ENCODE data around the gene CEP192. TPM values are rescaled to one million over a fixed set of nuclear protein-coding genes. Genes with fewer than 3 reads are reported as not detected.
A peak's percentile ranks its signal among the peaks of the same experiment; 100 is the strongest.

The CEP192 gene, protein sequence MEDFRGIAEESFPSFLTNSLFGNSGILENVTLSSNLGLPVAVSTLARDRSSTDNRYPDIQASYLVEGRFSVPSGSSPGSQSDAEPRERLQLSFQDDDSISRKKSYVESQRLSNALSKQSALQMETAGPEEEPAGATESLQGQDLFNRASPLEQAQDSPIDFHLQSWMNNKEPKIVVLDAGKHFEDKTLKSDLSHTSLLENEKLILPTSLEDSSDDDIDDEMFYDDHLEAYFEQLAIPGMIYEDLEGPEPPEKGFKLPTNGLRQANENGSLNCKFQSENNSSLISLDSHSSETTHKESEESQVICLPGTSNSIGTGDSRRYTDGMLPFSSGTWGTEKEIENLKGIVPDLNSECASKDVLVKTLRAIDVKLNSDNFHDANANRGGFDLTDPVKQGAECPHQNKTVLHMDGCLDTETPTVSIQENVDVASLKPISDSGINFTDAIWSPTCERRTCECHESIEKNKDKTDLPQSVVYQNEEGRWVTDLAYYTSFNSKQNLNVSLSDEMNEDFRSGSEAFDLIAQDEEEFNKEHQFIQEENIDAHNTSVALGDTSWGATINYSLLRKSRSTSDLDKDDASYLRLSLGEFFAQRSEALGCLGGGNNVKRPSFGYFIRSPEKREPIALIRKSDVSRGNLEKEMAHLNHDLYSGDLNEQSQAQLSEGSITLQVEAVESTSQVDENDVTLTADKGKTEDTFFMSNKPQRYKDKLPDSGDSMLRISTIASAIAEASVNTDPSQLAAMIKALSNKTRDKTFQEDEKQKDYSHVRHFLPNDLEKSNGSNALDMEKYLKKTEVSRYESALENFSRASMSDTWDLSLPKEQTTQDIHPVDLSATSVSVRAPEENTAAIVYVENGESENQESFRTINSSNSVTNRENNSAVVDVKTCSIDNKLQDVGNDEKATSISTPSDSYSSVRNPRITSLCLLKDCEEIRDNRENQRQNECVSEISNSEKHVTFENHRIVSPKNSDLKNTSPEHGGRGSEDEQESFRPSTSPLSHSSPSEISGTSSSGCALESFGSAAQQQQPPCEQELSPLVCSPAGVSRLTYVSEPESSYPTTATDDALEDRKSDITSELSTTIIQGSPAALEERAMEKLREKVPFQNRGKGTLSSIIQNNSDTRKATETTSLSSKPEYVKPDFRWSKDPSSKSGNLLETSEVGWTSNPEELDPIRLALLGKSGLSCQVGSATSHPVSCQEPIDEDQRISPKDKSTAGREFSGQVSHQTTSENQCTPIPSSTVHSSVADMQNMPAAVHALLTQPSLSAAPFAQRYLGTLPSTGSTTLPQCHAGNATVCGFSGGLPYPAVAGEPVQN (N-terminal part only)
- 10 to 100 TPM; 24.7 to 27.6 TPM for total RNA-seq
- long read RNA-seq, partial matches to known transcripts, result 2 of 4 reads
- long read RNA-seq, other reads (novel, unspliced or antisense), result 2 of 4 reads

DNA sequence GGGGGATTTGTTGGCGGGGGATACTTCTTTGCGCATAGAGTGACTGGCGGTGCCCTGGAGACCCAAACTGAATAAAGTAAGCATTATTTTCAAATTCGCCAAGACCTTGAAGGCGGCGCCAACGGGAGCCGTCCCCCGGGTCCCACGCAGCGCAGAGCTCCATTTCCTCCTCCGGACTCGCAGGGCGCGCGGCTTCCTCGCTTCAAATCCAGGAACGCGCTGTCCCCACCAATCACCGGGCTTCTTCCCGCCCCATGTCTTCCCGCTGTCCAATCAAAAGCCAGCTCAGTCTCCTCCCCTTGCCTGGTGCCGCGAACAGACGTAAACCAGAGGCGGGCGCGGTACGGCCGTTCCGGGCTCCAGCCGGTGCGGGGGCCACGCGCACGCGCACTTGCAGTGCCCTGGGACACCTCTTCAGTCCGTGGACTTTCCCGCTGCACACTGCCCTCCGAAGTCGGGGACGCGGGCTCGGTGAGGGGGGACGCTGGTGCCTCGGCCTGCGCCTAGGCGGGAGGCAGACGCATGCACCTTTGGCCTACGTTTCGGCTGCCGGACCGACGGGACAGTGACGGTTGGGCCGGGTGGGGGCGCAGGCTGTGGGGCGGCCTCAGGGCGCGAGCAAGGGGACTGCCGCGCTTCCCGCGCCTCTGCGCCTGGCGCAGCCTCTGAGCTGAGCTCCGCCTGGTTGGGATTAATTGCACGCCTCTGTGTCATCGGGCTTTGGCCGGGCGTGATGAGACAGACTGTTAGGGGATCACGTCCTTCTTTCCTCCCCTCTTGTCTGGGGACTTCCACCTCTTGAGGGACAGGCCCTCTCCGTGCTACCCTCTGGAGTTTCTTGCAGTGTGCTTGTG, at the start of gene CEP192:
Gene CEP192 (plus strand): TSS at position 396 of the 854 bp plus-strand sequence. CDS start 8,063 bp downstream, outside the sequence.
- DNase-seq, result peak; percentile 96 to 98
- intact Hi-C loops (cut with DNase I, micrococcal nuclease), result no loop called here
- peak; percentile 93 for ATAC-seq

DNA sequence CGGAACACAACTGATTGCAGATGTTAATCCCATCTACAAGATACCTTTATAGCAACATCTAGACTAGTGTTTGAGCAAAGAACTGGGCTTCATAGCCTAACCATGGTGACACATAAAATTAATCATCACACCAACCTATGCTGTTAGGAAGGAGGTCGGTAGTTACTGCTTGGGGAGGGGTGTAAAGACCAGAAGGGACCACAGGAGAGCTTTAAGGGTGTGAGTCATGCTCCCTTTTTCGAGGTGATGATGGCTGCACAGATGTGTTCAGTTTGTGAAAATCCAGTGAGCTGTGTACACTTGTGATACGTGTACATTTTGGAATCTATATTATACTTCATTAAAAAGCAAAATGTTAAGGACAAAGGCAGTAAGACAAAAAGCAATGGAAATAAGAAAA, 47.9 kb upstream of the CEP192 start:
- no peak for DNase-seq
- ATAC-seq, result no peak
- intact Hi-C loops (cut with DNase I, micrococcal nuclease), result no loop called here

DNA sequence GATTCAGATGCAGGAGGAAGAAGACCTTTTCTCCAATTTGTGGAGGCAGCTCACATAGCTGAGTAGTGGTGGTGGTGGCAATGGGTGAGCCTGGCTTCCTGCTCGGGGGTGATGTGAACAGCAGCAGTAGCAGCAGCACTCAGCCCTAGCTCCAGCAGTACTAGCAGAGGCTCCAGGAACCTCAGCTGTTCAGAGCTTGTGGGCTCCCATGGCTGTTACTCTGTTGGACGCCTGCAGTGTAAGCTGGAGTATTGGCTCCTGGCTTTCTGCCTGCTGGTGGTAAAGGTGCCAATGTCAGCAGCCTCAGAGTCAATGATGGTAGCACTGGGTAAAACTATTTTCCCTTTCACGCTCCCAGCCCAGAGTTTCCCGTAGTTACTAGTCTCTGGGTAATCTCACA, 46.5 kb upstream of the CEP192 start:
- DNase-seq (peak; percentile 37 to 49), ATAC-seq (no peak)
- intact Hi-C loops (cut with DNase I, micrococcal nuclease), result no loop called here

DNA sequence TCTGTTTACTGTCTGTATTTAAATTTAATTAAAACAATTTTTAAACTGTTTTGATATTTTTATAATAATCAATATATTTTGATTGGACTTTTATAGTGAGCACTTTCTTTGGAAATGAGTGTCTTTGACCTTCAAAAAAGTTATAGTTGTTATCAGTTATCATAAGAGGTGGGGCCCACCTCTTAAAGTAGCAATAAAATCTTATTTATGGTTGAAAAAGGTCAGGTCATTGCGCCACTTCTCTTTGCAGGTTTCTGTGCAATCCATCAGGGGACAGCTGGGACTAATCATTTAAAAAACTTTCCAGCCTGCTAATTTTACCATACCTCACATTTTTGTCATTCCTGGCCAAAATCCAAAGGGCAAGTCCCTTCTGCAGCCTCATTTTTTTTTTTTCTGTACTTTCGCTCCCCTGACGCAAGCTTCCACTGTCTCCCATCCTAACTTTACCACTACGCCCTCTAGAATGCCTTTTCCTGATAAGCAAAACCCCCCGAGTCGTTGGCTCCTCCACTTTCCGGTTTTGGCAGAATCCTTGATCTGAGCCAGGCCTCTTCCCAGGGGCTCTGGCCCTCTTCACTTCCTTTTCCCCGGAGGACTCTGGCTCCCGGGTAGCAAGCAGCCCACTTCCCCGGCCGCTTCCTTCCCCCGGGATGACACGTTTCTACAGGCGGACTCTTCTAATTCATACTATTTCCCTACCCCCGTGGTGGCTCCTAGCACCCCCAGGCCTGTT, 44.4 kb upstream of the CEP192 start:
- ATAC-seq (peak; percentile 2), DNase-seq (peak in 1 of 2 donors; percentile 49)

DNA sequence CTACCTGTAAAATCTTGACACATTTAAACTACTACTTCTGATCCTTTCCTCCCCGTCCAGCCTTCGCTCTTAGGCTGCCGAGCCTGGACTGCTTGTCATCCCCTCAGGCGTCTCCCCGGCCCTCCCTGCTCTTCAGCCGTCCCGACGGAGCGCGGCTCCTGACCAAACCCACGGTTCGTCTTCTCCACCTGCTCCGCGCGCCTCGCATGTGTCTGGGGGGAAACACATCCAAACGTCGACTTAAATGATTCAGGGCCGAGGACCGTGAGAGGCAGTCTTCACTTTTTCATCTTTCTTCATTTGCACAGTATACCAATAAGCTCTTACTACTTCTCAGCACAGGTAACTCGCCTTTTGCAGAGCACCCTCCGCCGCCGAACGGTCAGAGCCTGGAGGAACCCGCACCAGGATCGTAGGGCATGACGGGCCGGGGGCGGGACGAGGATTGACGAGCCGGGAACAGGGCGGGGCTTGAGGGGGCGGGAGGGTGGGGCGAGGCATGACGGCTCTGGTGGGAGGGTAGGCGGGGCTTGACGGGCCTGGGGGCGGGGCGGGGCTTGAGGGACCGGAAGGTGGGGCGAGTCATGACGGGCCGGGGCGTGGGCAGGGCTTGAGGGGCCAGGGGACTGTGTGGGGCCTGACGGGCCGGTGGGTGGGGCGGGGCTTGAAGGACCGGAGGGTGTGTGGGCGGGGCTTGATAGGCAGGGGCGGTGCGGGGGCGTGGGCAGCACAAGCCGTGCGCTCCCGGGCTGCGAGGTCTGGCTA, 43.7 kb upstream of the CEP192 start, which contains the start of gene SEH1L:
Gene SEH1L (plus strand): TSS at position 727 of the 765 bp plus-strand sequence. CDS start 111 bp downstream, outside the sequence.
- peak; percentile 91 for ATAC-seq
- intact Hi-C loops (cut with DNase I, micrococcal nuclease), result no loop called here
- peak; percentile 99 to 100 for DNase-seq

More for the DNA sequence above, 44.4 kb upstream of the CEP192 start:
- intact Hi-C loops (cut with DNase I, micrococcal nuclease), result no loop called here

DNA sequence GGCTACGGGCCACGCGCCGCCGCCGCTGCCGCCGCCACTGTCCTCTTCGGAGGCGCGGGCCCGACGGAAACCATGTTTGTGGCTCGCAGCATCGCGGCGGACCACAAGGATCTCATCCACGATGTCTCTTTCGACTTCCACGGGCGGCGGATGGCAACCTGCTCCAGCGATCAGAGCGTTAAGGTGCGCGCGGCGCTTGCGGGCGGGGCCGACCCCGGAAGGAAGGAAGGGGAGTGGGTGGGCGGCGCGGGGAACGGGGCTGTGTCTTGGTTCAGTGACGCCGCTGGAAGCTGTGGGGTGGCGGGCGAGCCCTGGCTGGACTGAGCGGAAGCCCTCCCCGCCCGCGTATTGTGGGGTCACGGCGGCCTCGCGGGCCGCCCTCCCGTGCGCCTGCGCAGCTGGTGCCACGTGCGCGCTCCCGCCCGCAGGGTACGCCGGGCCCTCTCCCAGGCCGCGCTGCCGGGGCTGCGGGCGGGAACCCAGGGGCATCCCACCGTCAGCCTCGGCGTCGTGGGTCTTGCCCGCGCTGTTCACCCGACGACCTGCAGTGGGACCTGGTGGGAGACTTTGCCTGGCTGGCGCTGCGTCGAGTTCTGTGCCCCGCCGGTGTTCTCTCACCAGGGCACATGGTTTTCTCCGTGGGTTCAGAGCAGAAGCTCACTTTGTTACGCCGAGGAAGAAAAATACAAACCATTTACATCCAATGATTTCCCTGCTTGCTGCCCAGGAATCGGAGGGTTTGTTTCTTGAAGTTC, 42.9 kb upstream of the CEP192 start:
- intact Hi-C loops (cut with DNase I, micrococcal nuclease), result no loop called here
- ATAC-seq (peak; percentile 66), DNase-seq (peak; percentile 96)

DNA sequence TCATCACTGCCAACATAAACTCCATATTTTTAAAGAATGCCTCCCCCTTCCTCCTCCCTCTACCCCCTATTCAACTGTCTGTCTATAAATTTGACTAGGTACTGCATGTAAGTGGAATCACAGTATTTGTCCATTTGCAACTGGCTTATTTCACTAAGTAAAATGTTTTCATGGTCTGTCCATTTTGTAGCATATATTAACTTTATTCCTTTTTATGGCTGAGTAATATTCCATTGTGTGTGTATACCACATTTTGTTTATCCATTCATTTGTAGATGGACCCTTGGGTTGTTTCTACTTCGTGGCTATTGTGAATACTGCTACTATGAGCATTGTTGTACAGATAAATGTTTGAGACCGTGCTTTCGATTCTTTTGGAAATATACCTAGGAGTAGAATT, 32.7 kb upstream of the CEP192 start:
- intact Hi-C loops (cut with DNase I, micrococcal nuclease), result no loop called here
- no peak for ATAC-seq
- no peak for DNase-seq

DNA sequence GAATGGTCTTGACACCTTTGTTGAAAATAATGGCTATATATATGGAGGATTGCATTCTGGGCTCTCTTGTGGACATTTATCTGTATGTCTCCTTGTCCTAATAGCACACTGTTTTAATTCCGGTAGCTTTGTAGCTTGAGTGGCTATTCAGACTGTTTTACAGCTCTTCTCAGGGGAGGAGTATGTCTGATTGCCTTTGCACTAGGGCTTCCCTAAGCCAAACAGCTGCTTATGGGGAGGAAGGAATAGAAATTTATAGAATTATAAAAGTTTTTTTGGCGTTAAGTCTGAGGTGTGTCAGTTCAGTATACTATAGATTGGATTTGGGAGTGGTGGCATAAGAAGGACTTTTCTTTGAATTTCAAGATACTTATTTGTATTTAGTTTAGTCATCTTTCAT, 30.8 kb upstream of the CEP192 start:
- peak; percentile 90 for ATAC-seq
- no peak for DNase-seq
- intact Hi-C loops (cut with DNase I, micrococcal nuclease), result no loop called here

DNA sequence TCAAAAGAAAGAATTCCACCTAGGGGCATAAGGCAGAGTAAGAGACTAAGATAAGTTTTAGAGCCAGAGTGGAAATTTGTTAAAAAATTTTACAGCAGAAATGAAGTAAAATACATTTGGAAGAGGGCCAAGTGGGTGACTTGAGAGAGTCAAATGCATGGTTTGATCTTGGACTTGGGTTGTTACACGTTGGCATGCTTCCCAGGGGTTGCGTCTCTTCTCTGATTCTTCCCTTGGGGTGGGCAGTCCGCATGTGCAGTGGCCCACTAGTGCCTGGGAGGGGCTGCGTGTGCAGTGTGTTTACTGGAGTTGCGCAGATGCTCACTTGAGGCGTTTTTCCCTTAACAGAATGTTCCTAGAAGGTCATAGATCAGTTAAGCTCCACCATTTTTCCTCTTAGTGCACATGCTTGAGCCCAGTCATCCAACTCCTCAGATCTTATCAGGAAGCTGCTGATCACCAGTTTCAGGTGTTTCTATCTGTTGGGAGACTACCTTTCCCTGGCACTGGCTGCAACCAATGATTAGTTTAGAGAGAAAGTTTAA, 30.2 kb upstream of the CEP192 start:
- peak; percentile 68 to 75 for DNase-seq
- peak; percentile 83 for ATAC-seq
- intact Hi-C loops (cut with DNase I, micrococcal nuclease), result no loop called here

DNA sequence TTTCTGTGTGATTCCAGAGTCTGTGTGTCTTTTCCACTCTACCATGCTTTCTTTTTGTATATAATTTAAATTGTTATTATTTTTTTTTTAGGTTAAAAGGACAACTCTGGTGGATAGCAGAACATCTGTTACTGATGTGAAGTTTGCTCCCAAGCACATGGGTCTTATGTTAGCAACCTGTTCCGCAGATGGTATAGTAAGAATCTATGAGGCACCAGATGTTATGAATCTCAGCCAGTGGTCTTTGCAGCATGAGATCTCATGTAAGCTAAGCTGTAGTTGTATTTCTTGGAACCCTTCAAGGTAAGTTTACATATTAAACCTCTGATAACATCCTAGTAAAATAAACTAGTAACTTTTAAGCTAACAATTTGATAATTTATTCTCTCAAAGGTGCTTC, 28.1 kb upstream of the CEP192 start:
- ATAC-seq (no peak), DNase-seq (no peak)
- intact Hi-C loops (cut with DNase I, micrococcal nuclease), result no loop called here

DNA sequence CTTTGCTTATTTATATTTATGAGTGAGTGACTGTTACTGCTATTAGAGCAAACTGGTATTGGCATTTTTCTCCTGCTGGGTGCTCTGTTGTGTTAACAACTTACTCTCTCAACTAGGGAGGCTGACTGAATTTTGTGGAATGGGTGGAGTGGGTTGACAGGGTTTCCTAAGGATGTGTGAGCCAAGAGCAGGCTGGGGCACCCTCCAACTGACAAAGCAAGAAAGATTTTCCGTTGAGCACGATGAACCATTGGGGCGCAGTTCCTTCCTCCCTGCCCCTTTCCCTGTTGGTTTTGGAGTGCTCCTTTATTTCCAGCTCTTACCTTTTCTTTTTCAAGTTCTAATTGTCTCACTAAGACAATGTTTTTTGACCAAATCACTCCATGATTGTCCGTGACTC, 23.0 kb upstream of the CEP192 start:
- intact Hi-C loops (cut with DNase I, micrococcal nuclease), result no loop called here
- no peak for ATAC-seq
- DNase-seq, result no peak

DNA sequence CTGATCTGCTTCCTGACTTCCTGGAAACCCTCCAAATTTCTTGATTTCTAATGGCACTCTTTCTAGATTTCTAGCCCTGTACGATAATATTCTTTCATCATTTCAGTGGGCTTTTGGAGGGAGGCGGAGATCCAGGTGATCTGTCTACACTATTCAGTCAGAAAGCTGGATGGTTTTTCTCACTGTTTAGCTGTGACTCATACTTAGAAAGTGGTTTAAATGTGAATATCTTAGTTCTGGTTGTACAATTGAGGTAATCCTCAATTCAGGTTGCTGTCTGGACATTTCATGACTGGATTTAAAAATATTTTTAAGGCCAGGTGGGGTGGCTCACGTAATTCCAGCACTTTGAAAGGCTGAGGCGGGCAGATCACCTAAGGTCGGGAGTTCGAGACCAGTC, 22.5 kb upstream of the CEP192 start:
- intact Hi-C loops (cut with DNase I, micrococcal nuclease), result no loop called here
- DNase-seq, result no peak
- no peak for ATAC-seq

DNA sequence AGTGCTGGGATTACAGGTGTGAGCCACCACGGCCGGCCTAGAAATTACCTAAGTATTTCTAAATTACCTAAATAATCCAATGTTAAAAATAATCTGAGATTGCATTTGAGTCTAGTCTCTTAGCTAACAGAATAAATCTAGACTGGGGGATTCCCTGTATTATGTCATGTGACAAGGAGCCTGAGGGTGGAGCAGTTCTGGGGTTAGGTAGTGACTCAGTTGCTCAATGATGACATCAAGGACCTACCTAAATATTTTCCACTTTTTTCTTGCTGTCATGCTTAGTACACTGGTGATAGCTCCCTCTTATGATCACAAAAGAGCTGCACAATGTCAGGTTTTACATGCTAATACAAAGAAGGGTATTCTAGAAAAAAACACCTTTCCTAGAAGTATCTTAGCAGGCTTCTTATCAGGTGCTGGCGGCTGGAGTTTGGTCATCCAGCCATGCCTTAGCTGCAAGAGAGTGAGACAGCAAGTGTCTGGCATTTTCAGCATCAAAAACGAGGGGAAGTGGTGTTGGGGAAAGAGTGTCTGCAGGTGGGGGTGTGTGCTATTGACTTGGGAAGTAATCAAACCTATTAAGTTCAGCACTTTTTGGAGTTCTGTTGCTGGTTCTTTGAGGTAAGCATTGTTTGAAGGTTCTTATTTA, 17.5 kb upstream of the CEP192 start:
- intact Hi-C loops (cut with DNase I, micrococcal nuclease), result no loop called here
- DNase-seq, result no peak
- no peak for ATAC-seq

DNA sequence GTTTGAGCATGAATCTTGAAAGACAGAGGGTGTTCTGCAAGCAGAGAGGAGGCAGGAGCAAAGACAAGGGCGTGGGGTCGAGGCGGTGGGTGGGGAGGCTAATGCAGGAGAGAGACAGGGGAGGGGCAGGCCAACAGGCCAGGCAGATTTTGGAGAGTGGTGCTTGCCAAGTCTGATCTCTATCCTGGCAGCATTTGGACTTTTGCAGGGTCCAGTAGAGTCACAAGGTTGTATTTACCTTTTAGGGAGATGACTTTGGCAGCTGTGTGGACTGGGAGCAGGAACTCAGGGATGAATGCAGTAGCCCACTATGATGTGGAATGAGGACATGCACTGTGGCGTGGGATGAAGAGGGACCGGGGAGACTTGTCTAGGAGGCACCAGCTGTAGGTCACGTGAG, 15.7 kb upstream of the CEP192 start:
- intact Hi-C loops (cut with DNase I, micrococcal nuclease), result no loop called here
- DNase-seq, result no peak
- no peak for ATAC-seq

DNA sequence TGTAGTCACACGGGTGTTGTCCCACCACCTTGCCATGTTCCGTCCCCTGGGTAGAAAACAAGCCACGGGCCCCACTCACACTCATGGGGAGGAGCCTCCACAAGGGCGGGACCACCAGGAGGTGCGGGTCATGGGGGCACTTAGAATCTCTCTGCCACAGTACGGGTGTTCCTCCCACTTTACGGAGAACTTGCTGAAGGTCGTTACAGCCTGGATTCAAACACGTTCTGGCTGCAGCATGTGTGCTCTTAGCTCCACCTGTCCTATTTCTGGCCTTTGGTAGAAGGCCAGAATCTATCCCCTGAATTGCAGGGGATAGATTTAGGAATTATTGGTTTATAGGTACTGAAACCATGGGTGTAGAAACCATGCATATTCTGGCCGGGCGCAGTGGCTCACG, 14.9 kb upstream of the CEP192 start:
- intact Hi-C loops (cut with DNase I, micrococcal nuclease), result no loop called here

More for the DNA sequence above, 14.9 kb upstream of the CEP192 start:
- DNase-seq (no peak), ATAC-seq (no peak)
